GM12875 (cell line): ENCODE results near the gene MRPS10.

Source experiments
- H3K4me3 ChIP-seq: one replicate; pipeline ENCODE4 v1.5.1; 2011; ENCODE audit warnings: low read depth, low read length, control low read depth
- CTCF ChIP-seq: IDR thresholded peaks from 2 replicates; pipeline ENCODE4 v1.5.1; 2011; ENCODE audit warnings: low read depth, mild to moderate bottlenecking, control low read depth, inconsistent platforms, low read length, moderate library complexity, borderline replicate concordance; ENCODE audit not compliant: insufficient read depth

MRPS10 gene

GRCh38 chr6:42166444-42167141 is 51.1 kb downstream of the MRPS10 start:
- TF ChIP-seq CTCF, result peak; percentile 84
- H3K4me3 ChIP-seq, result no peak overlapping the region

GRCh38 chr6:42165016-42165415 is 52.6 kb downstream of the MRPS10 start:
- TF ChIP-seq CTCF, result no peak
- no peak overlapping the region for H3K4me3 ChIP-seq

DNA sequence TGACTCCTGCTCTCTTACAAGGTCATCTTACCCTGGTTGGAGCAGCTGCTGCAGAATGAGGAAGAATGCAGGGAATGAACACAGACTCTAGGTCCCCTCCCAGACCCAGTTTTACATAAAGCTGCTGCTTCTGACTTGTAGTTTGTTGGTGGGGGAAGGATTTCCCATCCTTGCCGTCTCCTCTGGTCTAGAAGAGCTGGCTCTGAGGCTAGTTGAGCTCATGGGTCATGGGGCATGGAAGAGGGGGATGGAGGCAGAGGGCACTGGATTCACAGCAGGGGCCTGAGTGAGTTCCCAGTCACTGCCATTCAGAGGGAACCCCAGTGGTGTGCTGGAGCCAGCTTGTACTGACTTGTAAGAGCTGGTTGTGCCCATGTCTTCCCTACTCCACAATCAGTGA is 53.7 kb downstream of the MRPS10 start:
- no peak overlapping the region for H3K4me3 ChIP-seq
- TF ChIP-seq CTCF, result no peak

- no peak for TF ChIP-seq CTCF
- no peak overlapping the region for H3K4me3 ChIP-seq
These were observed 54.8 kb downstream of the MRPS10 start for GRCh38 chr6:42162812-42163211.

DNA sequence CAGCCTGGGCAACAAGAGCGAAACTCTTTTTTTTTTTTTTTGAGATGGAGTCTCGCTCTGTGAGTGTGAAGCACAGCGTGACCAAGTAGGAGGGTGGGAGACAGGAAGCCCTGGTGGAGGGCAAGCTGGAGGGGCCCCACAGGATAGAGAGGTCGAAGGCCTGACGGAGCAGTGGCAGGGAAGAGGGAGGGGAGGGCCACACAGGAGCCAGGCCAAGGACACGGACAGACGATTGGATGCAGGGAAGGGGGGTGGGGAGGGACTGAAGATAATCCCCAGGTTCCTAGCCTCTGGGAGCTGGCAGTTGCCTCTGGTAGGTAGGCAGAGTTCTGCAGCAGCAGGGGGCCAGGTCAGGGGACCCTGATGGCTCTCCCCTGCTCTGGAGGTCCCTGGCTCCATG is 55.3 kb downstream of the MRPS10 start:
- TF ChIP-seq CTCF, result no peak
- no peak overlapping the region for H3K4me3 ChIP-seq

GRCh38 chr6:42159431-42160024 is 58.1 kb downstream of the MRPS10 start:
- TF ChIP-seq CTCF, result no peak
- no peak overlapping the region for H3K4me3 ChIP-seq

GRCh38 chr6:42158631-42159030 is 59.0 kb downstream of the MRPS10 start:
- TF ChIP-seq CTCF, result no peak
- no peak overlapping the region for H3K4me3 ChIP-seq
